SK-N-SH (cell line): ENCODE data around the gene DOK6. TPM values are rescaled to one million over a fixed set of nuclear protein-coding genes. Genes with fewer than 3 reads are reported as not detected.

Experiments
- CTCF ChIA-PET: fragments of 300-600, 350-600 bp; formaldehyde crosslinking; extraction: SDS; loops from one replicate; lab custom pipeline; 2021; lab: Yijun Ruan, JAX
- POLR2A ChIA-PET: fragments of 350-600 bp; sonication (Branson Sonifier 250); formaldehyde crosslinking; extraction: SDS; loops from one replicate; lab custom pipeline; 2020; ENCODE audit warnings: antibody characterized with exemption, inconsistent platforms; lab: Yijun Ruan, JAX
- DNase-seq: peaks from one replicate; pipeline ENCODE4 v3.0.0; 2012
- H2AFZ ChIP-seq: fragments of 200-600 bp; sonication (generic); 2 replicates; pipeline ENCODE4 v1.8.1; 2016; ENCODE audit warnings: antibody characterized with exemption, mild to moderate bottlenecking, low read depth
- H3F3A ChIP-seq: fragments of 200-600 bp; sonication (generic); replicated peaks from 2 replicates; pipeline ENCODE3; 2016; ENCODE audit warnings: antibody characterized with exemption, mild to moderate bottlenecking; ENCODE audit not compliant: insufficient read depth
- H3K27ac ChIP-seq, 2 experiments: fragments of 200-500 bp in 1 of 2; fragments of 200-600 bp in 1 of 2; sonication (Bioruptor generic) in 1 of 2; sonication (generic), shearing (Covaris generic) in 1 of 2; 2 replicates each; pipeline versions ENCODE4 v1.5.1 to v1.6.1; 2014 to 2016; ENCODE audit warnings: low read depth in 2 of 2, inconsistent platforms in 1 of 2, low read length in 1 of 2, mild to moderate bottlenecking in 1 of 2, mixed read lengths in 1 of 2
- H3K27me3 ChIP-seq: fragments of 200-600 bp; sonication (generic), shearing (Covaris generic); 2 replicates; pipeline ENCODE4 v1.6.1; 2016; ENCODE audit warnings: mixed run types; ENCODE audit not compliant: insufficient read depth
- H3K36me3 ChIP-seq, 2 experiments: fragments of 200-500 bp in 1 of 2; fragments of 200-600 bp in 1 of 2; sonication (Bioruptor generic) in 1 of 2; sonication (generic) in 1 of 2; replicated peaks in 1 of 2; 2 replicates each; pipeline versions ENCODE3 to v1.5.1; 2014 to 2016; ENCODE audit warnings: low read length in 1 of 2, mild to moderate bottlenecking in 1 of 2; ENCODE audit not compliant: insufficient read depth in 2 of 2, control insufficient read depth in 1 of 2
- H3K4me1 ChIP-seq, 2 experiments: fragments of 200-500 bp in 1 of 2; fragments of 200-600 bp in 1 of 2; sonication (Bioruptor generic) in 1 of 2; sonication (generic), shearing (Covaris generic) in 1 of 2; 2 replicates each; pipeline versions ENCODE4 v1.5.1 to v1.6.1; 2014 to 2016; ENCODE audit warnings: low read depth in 1 of 2, low read length in 1 of 2, mixed run types in 1 of 2; ENCODE audit not compliant: insufficient read depth in 2 of 2, control insufficient read depth in 1 of 2
- H3K4me2 ChIP-seq: fragments of 200-600 bp; sonication (generic), shearing (Covaris generic); 2 replicates; pipeline ENCODE4 v1.6.1; 2017; ENCODE audit warnings: mixed run types
- H3K4me3 ChIP-seq, 2 experiments: fragments of 200-500 bp in 1 of 2; fragments of 200-600 bp in 1 of 2; sonication (Bioruptor generic) in 1 of 2; sonication (generic), shearing (Covaris generic) in 1 of 2; 2 replicates each; pipeline versions ENCODE4 v1.5.1 to v1.8.1; 2014 to 2016; ENCODE audit warnings: low read depth in 2 of 2, inconsistent platforms in 1 of 2, low read length in 1 of 2, mild to moderate bottlenecking in 1 of 2, mixed read lengths in 1 of 2, moderate library complexity in 1 of 2
- H3K79me2 ChIP-seq: fragments of 200-600 bp; sonication (generic); 2 replicates; pipeline ENCODE4 v1.8.1; 2017; ENCODE audit warnings: mild to moderate bottlenecking; ENCODE audit not compliant: insufficient read depth
- H3K9ac ChIP-seq: fragments of 200-600 bp; sonication (generic); 2 replicates; pipeline ENCODE4 v1.6.1; 2017; ENCODE audit warnings: mixed run types
- H3K9me2 ChIP-seq: fragments of 200-600 bp; sonication (generic); 2 replicates; pipeline ENCODE4 v1.6.1; 2017; ENCODE audit warnings: mixed run types
- H3K9me3 ChIP-seq: fragments of 200-600 bp; sonication (generic); 2 replicates; pipeline ENCODE4 v1.6.1; 2017; ENCODE audit warnings: mixed run types, mild to moderate bottlenecking, moderate library complexity
- H4K20me1 ChIP-seq: fragments of 200-600 bp; sonication (generic); 2 replicates; pipeline ENCODE4 v1.6.1; 2017; ENCODE audit warnings: mild to moderate bottlenecking, mixed run types; ENCODE audit not compliant: insufficient read depth
- ELF1 ChIP-seq: IDR thresholded peaks from 2 replicates; pipeline ENCODE4 v1.4.0; 2012
- EP300 ChIP-seq, 2 experiments: IDR thresholded peaks; 2 replicates each; pipeline versions ENCODE4 v1.4.0 to v1.6.1; 2012; ENCODE audit warnings: borderline replicate concordance in 1 of 2, low read depth in 1 of 2, low read length in 1 of 2
- EZH2phosphoT487 ChIP-seq: fragments of 200-600 bp; sonication (generic); IDR thresholded peaks from 2 replicates; pipeline ENCODE4 v1.6.1; 2017; ENCODE audit warnings: low read depth, mixed run types, mild to moderate bottlenecking, antibody characterized with exemption, moderate library complexity, borderline replicate concordance
- MEF2A ChIP-seq: IDR thresholded peaks from 2 replicates; pipeline ENCODE4 v1.4.0; 2012; ENCODE audit warnings: low read depth, borderline replicate concordance
- MXI1 ChIP-seq: IDR thresholded peaks from 2 replicates; pipeline ENCODE4 v1.6.1; 2012; ENCODE audit warnings: mild to moderate bottlenecking, low read depth, low read length, improper control_type of control experiment
- RAD21 ChIP-seq: IDR thresholded peaks from 2 replicates; pipeline ENCODE4 v1.6.1; 2012; ENCODE audit warnings: mild to moderate bottlenecking, low read length
- TCF12 ChIP-seq: IDR thresholded peaks from 2 replicates; pipeline ENCODE4 v1.4.0; 2012
- WGBS: methylation state at CpG from one replicate; pipeline ENCODE4 v1.1.6; 2017; ENCODE audit warnings: low lambda C conversion rate; 5-methylcytosine and 5-hydroxymethylcytosine counted together
- polyA plus RNA-seq, 3 experiments: library from polyadenylated mRNA; depleted of rRNA; stranded (reverse); fragments of >200 nt; gene quantifications; 2 replicates each; pipeline ENCODE4 v1.2.3, GENCODE V29; 2012
- TF ChIP-seq, protein P1 (sequence below): IDR thresholded peaks from 2 replicates; pipeline ENCODE4 v1.6.1; 2012; ENCODE audit warnings: mild to moderate bottlenecking, low read depth, low read length, moderate library complexity
- TF ChIP-seq, protein P2 (sequence below): IDR thresholded peaks from 2 replicates; pipeline ENCODE4 v1.4.0; 2012; ENCODE audit warnings: low read depth, borderline replicate concordance
- TF ChIP-seq, protein P3 (sequence below): fragments of 150-350 bp; IDR thresholded peaks from 2 replicates; pipeline ENCODE4 v1.6.1; 2016; ENCODE audit warnings: mild to moderate bottlenecking, low read depth, low read length
- TF ChIP-seq, protein P4 (sequence below): IDR thresholded peaks from 2 replicates; pipeline ENCODE4 v1.4.0; 2012; ENCODE audit warnings: low read depth, borderline replicate concordance
- TF ChIP-seq, protein P5 (sequence below): IDR thresholded peaks from 2 replicates; pipeline ENCODE4; 2012

Gene DOK6
- polyA plus RNA-seq, 1 of the 3 experiments (the other 2 are of a cell fraction): 3.9 TPM

DNA sequence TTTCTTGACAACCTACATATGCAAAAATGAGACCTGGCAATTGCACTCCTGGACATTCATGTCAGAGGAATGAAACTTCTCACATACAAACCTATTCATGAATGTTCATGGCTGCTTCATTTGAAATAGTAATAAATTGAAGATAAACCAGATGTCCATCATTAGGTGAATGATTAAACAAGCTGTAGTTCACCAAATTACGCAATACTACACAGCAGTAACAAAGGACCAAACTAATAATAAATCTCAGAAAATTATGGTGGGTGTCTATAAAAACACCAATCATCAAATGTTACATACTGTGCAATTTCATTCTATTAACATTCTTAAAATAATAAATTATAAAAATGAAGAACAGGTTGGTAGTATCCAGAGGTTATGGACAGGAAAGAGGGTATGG lies 13.5 kb downstream of the DOK6 start:
- CTCF ChIA-PET: interaction anchor here (0.9 kb wide), 1 partner anchor 17 kb away, joined by 3 read pairs; no protein-coding TSS in a partner anchor
- H3K9ac ChIP-seq: no peak overlapping the region
- H2AFZ ChIP-seq: no peak overlapping the region
- no peaks in the 10 kb centered on the region for H3K4me1 ChIP-seq
- DNase-seq: no peak
- H3K9me2 ChIP-seq: no peaks in the 10 kb centered on the region
- no peaks in the 10 kb centered on the region for H3K9me3 ChIP-seq
- no peaks in the 10 kb centered on the region for H3K36me3 ChIP-seq
- no peaks in the 10 kb centered on the region for H3F3A ChIP-seq
- H3K27me3 ChIP-seq: no peaks in the 10 kb centered on the region
- no peak for TF ChIP-seq MXI1
- TF ChIP-seq EP300 (IDR thresholded peaks at IDR 0.05; ENCODE audit: borderline replicate concordance in 1 of 2, low read depth in 1 of 2, low read length in 1 of 2): no peak
- no peak for TF ChIP-seq EZH2phosphoT487
- TF ChIP-seq, protein P1, sequence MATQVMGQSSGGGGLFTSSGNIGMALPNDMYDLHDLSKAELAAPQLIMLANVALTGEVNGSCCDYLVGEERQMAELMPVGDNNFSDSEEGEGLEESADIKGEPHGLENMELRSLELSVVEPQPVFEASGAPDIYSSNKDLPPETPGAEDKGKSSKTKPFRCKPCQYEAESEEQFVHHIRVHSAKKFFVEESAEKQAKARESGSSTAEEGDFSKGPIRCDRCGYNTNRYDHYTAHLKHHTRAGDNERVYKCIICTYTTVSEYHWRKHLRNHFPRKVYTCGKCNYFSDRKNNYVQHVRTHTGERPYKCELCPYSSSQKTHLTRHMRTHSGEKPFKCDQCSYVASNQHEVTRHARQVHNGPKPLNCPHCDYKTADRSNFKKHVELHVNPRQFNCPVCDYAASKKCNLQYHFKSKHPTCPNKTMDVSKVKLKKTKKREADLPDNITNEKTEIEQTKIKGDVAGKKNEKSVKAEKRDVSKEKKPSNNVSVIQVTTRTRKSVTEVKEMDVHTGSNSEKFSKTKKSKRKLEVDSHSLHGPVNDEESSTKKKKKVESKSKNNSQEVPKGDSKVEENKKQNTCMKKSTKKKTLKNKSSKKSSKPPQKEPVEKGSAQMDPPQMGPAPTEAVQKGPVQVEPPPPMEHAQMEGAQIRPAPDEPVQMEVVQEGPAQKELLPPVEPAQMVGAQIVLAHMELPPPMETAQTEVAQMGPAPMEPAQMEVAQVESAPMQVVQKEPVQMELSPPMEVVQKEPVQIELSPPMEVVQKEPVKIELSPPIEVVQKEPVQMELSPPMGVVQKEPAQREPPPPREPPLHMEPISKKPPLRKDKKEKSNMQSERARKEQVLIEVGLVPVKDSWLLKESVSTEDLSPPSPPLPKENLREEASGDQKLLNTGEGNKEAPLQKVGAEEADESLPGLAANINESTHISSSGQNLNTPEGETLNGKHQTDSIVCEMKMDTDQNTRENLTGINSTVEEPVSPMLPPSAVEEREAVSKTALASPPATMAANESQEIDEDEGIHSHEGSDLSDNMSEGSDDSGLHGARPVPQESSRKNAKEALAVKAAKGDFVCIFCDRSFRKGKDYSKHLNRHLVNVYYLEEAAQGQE: no peak
- TF ChIP-seq, protein P2, sequence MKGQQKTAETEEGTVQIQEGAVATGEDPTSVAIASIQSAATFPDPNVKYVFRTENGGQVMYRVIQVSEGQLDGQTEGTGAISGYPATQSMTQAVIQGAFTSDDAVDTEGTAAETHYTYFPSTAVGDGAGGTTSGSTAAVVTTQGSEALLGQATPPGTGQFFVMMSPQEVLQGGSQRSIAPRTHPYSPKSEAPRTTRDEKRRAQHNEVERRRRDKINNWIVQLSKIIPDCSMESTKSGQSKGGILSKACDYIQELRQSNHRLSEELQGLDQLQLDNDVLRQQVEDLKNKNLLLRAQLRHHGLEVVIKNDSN: no peak
- H3K4me3 ChIP-seq: no peak overlapping the region
- H3K4me2 ChIP-seq: no peak overlapping the region
- no peaks in the 10 kb centered on the region; the same call in 1 of the 2 replicates for H3K79me2 ChIP-seq
- H4K20me1 ChIP-seq: no peaks in the 10 kb centered on the region
- no peak overlapping the region for H3K27ac ChIP-seq
- POLR2A ChIA-PET: no interaction called here
- whole genome bisulfite sequencing: 79% methylated on average over 1 of the region's 1 CpG

DNA sequence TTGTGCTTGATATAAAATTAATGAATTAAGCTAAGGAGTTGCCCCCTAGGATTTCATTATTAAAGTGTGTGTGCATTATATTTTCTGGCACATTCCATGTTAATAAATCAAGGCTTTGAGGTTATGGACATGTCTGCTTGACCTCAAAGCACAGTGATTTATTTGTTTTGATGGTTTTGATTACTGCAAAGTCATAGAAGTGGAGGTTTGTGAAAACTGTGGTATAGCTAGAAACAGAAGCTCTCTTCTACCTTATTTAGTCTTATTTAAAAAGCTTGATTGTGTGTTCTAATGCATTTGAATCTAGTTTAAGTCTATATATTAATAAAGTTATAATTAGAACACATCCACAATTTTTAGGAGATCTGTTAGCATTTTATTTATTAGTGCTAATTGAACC lies 32.2 kb downstream of the DOK6 start:
- H4K20me1 ChIP-seq: no peaks in the 10 kb centered on the region
- no peaks in the 10 kb centered on the region; a peak in 1 of 4 replicates for H3K4me1 ChIP-seq
- no peaks in the 10 kb centered on the region for H3K79me2 ChIP-seq
- no peaks in the 10 kb centered on the region for H3K36me3 ChIP-seq
- H3K4me3 ChIP-seq: no peak overlapping the region
- no peak overlapping the region for H3K9ac ChIP-seq
- H3F3A ChIP-seq: no peaks in the 10 kb centered on the region
- H3K9me3 ChIP-seq: no peaks in the 10 kb centered on the region
- H3K9me2 ChIP-seq: no peaks in the 10 kb centered on the region
- DNase-seq: no peak
- no peaks in the 10 kb centered on the region for H3K27me3 ChIP-seq
- no peak overlapping the region for H2AFZ ChIP-seq
- POLR2A ChIA-PET: no interaction called here
- no peak for TF ChIP-seq ELF1
- peak; percentile 17; the same call in 1 of the 2 replicates for TF ChIP-seq TCF12
- TF ChIP-seq, protein P3, sequence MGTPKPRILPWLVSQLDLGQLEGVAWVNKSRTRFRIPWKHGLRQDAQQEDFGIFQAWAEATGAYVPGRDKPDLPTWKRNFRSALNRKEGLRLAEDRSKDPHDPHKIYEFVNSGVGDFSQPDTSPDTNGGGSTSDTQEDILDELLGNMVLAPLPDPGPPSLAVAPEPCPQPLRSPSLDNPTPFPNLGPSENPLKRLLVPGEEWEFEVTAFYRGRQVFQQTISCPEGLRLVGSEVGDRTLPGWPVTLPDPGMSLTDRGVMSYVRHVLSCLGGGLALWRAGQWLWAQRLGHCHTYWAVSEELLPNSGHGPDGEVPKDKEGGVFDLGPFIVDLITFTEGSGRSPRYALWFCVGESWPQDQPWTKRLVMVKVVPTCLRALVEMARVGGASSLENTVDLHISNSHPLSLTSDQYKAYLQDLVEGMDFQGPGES: no peak
- TF ChIP-seq MEF2A: no peak
- TF ChIP-seq MXI1: no peak
- no peak for TF ChIP-seq RAD21
- TF ChIP-seq, protein P4, sequence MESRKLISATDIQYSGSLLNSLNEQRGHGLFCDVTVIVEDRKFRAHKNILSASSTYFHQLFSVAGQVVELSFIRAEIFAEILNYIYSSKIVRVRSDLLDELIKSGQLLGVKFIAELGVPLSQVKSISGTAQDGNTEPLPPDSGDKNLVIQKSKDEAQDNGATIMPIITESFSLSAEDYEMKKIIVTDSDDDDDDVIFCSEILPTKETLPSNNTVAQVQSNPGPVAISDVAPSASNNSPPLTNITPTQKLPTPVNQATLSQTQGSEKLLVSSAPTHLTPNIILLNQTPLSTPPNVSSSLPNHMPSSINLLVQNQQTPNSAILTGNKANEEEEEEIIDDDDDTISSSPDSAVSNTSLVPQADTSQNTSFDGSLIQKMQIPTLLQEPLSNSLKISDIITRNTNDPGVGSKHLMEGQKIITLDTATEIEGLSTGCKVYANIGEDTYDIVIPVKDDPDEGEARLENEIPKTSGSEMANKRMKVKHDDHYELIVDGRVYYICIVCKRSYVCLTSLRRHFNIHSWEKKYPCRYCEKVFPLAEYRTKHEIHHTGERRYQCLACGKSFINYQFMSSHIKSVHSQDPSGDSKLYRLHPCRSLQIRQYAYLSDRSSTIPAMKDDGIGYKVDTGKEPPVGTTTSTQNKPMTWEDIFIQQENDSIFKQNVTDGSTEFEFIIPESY: no peak
- TF ChIP-seq, protein P5, sequence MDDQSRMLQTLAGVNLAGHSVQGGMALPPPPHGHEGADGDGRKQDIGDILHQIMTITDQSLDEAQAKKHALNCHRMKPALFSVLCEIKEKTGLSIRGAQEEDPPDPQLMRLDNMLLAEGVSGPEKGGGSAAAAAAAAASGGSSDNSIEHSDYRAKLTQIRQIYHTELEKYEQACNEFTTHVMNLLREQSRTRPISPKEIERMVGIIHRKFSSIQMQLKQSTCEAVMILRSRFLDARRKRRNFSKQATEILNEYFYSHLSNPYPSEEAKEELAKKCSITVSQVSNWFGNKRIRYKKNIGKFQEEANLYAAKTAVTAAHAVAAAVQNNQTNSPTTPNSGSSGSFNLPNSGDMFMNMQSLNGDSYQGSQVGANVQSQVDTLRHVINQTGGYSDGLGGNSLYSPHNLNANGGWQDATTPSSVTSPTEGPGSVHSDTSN: peak; percentile 36; the same call in 1 of the 2 replicates
- H3K27ac ChIP-seq: no peak overlapping the region
- CTCF ChIA-PET: no interaction called here
- H3K4me2 ChIP-seq: no peak overlapping the region
